Stimulated activated CD4-positive, alpha-beta T cell treated with anti-CD3 and anti-CD28 coated beads, Interleukin-1b, Interleukin-23, amount 100 ng/mL, for 48 hours (primary cell): ENCODE measurements around the gene KISS1.

Experiments used
- DNase-seq: peaks from one replicate; pipeline ENCODE4 v3.0.0-alpha.2; 2020

The KISS1 gene

DNA sequence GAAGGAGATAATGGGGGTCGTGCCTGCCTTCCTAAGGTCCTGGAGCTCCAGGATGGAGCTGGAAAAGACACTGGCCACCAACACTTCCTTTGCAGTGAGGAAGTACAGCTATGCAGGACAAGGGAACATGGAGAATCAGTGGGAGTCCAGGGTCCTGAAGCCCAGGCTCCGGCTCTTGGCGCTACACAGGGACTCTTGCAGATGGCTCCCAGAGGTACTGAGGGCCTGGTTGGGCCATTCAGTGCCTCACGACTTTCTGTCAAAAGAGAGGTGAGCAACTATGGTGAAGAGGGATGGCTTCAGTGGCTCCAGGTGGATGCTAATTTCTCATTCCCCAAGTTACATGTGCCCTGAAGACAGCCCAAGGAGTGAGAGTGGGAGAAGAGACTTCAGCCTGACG lies 42.6 kb downstream of the KISS1 start:
- DNase-seq = no peak

DNA sequence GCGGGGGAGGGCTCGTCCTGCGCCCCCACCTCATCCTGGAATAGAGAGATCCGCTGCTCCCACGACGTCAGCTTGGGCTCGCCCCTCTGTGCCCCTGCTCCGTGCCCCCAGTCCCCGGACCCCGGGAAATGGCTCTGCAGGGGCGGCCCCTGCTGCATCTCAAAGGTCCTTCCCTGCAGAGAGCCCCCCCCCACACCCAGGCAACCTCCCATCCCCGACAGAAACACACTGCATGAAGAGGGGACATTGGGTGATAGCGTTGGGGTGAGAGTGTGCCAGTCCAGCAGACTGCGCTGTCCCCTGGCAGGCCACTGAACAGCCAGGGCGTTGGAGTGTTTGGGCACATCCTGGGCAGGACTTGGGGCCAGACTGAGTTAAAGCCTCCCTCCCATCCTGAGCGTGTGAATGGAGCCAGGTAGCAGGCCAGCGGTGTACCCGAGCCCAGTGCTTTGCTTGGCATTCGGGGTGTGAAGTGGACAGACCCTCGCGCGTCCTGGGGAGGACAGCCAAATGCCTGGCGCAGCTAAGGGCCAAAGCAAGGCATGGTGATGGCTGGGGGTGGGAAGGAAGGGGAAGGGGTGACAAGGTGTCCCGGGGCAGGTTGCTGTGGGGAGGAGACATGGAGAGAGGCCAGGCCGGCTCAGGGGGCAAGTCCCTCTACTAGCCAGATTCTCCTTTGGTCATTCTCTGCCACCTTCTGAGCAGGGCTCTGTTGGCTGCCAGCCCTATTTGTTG lies 43.8 kb downstream of the KISS1 start:
- DNase-seq = no peak

DNA sequence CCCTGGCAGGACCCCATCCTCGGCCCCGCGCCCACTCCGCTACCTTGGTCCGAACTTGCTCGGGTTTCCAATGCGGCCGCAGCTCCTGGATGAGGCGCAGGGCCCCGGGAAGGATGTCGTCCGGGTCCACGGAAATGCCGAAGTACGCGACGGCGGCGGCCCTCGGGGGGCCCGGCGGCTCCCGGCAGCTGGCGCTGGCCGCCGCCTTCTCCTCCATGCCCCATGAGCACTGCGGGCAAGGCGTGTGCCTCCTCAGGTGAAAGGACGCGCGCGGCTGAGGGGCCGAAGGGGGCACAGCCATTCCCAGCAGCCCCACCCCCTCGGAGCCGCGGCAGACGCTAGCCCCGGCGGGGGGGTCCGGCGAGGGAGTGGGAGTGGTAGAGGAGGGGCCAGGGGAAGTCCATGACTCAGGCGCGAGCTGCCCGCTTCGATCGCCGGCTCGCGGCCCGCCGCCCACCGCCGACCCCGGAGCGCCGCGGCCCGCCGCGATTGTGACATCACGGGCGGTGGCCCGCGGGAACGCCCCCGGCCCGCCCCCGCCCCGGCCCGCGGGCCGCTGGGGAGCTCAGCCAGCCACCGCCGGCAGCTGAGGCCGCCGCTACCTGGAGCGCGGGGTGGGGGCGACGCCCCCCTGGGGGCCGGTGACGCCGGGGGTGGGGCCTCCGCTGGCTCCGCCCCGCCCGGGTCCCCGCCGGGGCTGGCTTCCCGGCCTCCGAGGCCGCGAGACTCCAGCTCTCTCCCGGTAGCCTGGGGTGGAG lies 44.6 kb downstream of the KISS1 start, which contains the start of gene ETNK2:
Gene ETNK2, minus strand, starts transcription at position 493 of the 758 bp plus-strand sequence. Its CDS starts 192 bp downstream, at position 301.
- peak; percentile 28 for DNase-seq

DNA sequence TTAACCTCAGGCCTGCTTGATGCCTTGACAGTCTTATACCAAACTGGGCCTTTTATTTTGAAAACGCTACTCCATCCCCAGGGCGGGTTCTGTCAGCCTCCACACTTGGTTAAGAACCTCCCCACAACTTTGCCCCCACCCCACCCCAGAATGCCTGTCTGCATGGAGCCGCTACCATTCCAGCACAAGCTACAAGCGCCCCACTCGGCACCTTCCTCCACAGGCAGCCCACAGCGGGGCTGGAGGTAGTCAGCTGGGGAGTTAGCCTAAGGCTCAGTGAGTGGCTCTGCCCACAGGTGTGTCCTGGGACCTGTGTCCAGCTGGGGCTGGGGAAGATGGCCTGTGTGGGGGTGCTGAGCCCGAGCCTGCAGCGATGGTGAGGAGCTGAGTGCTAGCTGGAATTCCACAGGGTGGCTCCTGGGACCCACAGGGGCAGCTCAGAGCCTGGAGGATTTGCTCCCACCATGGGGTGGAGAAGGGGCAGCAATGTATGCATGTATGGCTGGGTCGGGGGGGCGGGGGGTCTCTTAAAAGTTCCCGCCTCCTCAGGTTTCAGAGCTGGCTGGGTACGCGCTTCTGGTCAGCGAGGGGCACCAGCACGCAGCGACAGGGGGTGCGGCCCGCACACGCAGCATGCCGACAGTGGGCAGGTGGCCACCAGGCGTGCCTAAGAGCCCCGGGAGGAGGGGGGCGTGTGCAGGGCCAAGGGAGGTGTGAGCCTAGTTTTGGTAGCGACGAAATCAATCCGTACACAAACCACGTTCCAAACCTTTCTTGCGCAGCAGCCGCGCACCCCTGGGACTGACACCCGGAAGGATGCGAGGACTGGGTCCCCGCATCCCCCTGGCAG lies 45.4 kb downstream of the KISS1 start:
- no peak for DNase-seq

DNA sequence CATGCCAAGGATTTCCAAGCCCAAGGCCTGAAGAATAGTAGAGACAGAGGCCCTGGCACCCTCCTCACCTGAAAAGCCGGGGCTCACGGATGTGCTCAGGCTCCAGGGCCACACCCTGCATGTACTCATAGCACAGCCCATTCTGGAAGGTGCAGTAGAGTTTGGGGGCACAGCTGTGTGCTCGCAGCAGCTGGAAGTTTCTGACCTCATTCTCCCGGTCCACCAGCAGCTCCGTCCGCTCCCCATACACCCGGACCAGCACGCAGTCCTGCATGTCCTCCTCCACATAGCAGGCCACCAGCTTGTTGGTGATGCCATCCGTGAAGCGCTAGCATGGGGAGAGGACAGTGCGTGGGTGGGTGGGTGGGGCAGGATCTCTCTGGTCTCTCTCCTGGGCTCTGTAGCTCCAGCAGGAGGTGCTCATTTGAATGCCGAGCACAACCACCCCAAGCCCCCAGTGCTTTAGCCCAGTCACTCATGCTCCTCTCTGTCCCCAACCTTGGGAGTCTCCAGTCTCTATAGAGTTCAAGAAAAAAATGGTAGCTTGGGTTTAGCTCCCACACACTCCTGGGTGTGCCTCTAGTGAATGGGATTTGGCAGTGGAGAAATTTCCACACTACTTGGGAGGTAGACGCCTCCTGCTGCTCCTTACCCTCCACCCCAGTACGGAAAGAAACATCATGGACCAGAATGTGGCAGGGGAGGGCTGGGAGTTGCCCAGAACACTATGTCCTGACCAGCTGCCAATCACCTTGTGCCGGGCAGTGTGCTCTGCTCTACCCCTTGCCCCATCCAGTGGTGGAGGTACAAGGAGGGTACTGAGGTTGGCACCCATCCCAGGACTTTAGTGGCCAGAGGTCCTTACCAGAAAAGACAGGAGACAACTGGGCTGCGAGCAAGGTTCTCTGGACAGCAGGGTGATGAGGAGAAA lies 46.4 kb downstream of the KISS1 start:
- DNase-seq = no peak

DNA sequence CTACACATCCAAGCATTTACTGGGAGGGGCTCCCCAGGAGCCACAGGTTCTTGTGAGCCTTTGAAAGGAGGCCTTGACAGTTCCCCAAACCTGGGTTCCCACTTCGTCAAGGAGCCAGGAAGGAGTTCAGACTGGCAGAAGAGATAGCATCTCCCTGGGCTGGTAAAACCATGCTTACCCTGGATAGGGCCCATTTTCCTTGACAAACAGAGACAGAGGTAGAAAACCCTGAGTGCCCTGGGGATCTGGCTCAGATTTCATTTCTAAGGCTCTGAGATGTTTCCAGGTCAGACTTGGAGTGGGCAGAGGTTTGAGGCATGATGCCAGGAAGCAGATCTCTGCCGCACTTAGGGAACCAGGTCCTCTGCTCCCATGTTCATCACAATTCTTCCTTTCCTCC lies 47.2 kb downstream of the KISS1 start:
- DNase-seq = no peak

DNA sequence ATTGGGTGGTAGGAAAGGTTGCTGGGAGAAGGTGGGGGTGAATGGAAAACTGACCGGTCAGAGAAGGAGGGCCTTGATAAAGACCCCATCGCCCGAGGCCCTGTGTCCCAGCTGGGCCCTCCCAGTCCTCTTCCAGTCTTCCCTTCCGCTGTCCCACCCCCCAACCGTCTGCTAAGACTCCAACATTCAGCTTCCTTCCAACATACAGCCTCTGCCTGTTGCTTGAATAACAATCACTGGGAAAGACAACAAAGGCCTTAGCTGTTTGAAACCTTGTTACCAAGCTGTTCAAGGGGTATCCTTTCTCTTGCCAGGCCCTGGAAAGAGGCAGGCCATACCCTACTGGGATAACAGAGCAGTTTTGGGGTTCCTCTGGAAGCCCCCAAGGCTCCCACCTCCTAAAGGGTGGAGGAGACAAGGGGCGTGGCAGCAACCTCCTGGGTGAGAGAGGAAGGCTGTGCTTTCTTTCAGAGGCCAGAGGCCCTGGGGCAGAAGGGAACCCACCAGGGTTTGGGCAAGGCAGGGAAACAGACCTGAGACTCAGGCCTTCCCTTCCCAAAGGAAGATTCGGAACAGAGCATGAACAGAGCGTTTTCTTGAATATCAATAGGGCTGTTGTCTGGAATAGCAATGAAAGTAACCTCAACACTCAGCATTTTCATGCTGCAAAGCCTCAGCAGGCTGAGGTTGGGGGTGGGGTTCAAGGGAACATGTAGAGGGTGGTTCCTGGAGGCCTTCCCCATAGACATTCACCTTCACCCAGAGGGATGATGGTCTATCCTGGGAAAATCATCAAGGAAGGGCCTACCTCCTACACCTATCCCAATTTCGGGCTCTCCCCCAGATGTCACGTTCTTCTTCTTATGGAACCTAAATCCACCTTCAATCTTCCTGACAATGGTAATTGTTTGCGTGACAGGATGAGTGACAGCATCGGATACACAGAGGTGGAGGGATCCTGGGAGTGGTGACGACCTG lies 48.6 kb downstream of the KISS1 start:
- no peak for DNase-seq

DNA sequence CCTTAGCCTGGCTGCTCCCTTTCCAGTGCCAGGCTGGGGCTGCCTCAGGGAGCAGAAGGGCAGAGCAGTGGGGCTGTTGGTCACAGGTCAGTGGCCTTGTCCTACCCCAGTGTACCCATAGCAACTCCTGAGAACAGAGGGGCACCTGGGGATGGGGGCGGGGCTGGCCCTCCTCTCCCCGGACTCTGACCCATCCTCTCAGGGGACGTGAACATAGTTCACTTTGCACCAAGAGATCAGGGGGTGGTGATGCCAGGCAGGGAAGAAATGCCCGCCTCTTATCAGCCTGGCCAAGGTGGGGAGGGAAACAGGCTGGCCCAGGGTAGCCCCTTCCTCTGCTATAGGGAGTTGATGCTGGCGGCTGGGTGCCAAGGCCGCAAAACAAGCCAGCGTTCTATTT lies 49.3 kb downstream of the KISS1 start:
- DNase-seq = no peak

DNA sequence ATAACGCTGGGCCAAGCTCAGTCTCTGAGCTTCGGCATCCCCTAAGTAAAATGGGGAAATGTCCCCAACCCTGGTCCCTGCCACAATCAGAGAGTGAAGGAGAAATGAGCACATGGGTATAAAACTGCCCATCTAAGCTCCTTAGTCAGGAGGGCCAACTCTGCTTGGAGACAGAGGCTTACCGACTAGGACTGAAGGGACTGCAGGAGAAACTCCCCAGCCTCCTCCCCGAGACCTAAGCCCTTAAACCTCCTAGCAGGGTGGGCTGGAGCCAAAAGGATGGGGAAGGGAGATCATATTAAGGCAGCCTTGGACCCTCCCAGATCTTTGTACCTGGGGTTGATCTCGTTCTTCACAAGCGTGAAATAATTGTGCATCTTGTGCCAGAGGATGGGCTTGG lies 50.0 kb downstream of the KISS1 start:
- DNase-seq = no peak

DNA sequence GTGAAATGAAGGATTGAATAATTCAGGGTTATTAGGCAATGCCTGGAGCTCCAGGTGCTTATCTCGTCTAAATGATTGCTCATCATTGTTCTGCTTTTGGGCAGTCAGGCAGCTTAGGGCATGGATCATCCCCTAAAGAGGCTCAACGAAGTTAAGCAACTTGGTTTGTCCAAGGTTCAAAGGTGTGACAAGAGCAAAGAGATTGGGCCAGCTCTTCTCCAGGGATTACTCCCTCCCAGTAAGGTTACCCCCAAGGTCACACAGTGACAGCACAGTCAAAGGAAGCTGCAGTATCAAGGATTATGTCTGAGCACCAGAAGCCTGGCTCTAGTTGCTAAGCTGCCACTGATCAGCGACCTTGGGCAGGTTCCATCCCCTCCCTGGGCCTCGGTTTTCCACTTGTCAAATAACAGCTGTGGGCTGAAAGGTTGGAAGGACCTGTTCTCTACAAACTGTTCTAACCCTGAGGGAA lies 51.2 kb downstream of the KISS1 start:
- no peak for DNase-seq

DNA sequence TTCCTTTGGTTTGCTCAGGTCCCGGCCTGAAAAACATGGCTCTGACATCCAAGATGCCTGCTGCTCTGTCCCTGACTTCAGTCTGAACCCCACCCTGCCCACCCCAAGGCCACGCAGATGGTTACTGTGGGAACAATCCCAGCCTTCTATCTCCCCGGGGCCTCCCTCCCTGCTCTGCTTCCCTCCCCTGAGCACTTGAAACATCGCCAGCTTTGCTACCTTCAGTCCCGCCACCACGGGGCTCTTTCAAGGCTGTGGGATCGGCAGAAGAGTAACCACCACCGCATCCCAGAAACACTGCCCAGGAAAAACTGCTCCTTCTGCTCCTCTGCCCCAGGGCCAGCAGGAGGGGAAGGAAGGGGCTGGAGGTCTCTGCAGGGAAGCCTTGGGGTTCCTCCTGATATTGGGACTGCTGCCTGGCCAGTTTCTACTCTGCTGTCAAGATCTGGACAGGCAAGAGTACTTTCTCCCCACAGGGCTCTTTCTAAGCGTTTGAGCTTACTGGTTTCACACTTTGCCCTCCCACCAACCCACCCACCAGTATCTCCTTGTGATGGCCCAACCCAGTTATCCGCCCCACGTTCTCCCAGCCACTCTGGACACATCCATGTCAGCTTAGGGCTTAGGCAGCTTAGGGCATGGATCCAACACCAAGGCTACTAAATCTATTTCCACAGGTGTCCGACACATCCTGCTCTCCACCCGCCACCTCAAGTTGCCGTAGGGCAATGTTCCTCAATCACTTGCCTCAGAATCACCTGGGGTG lies 52.8 kb downstream of the KISS1 start:
- DNase-seq = no peak

DNA sequence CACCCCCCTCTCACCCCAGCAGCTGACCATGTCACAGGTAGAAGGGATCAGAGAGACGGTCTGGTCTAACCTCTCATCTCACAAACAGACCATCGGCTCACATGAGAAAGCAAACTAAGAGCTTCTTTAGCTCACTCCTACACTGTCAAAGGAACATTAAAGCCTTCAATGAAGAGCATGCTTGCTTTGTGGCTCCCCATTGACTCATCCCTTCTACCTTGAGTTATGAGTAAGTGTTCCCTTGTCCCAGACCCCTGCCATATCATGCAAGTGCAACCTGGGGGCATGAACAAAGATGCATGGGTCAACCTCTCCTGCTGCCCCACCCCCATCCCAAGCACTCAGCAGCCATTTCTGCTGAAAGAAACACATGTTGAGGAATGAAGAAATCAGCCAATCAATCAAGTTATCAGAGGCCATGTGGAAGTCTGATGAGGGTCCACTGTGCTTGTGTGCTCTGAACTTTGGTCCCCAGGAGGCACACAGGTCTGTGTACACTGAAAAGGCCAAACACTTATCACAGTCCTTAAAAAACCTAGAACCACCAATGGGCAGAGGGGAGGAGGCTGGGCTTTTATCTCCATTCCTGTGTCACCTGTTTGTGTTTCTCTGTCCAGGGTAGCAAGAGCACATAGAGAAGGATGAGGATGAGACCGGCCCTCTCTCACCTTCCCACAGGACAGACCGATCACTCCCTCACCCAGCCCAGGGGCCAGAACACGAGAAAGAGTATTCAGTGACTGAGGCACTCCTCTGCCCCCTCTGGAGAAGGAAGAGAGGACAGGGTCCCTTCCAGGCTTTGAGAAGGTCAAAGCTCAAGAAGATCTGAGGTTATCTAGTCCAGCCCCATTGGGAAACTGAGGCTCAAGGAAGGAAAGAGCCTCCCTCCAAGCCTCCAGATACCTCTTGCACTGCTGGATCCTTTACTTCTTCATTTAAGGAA lies 54.0 kb downstream of the KISS1 start:
- no peak for DNase-seq

DNA sequence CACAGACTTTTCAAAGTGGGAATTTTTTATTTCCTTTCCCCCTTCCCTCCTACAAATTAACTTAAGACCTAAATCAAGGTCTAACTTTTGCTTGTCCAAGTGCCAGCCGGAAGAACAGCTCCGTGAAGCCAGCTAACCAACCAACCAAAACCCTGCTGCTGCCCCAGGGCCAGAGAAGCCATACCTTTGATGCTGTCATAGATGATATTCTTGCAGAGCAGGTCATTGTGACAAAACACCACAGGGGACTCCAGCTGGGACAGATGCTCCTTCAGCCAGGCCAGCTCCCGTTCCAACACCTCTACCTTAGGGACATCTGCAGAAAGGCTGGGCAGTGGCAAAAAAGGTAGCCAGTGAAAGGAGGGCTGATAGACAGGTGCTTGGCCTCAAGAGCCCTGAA lies 55.2 kb downstream of the KISS1 start:
- DNase-seq = no peak
